HG03280 (cell line): ENCODE data around the gene SLC5A2.
"Not testable (repeated sequence)": the region's sequence is repeated elsewhere in the genome, so short reads cannot be mapped to it uniquely, and the experiment has no call there.

Experiments used
- ATAC-seq: cut with Tn5 transposase; IDR thresholded peaks from one replicate; pipeline ENCODE4 v1.9.1; 2021; ENCODE audit warnings: mild to moderate bottlenecking, moderate library complexity; ENCODE audit not compliant: unreplicated experiment

The SLC5A2 gene

DNA sequence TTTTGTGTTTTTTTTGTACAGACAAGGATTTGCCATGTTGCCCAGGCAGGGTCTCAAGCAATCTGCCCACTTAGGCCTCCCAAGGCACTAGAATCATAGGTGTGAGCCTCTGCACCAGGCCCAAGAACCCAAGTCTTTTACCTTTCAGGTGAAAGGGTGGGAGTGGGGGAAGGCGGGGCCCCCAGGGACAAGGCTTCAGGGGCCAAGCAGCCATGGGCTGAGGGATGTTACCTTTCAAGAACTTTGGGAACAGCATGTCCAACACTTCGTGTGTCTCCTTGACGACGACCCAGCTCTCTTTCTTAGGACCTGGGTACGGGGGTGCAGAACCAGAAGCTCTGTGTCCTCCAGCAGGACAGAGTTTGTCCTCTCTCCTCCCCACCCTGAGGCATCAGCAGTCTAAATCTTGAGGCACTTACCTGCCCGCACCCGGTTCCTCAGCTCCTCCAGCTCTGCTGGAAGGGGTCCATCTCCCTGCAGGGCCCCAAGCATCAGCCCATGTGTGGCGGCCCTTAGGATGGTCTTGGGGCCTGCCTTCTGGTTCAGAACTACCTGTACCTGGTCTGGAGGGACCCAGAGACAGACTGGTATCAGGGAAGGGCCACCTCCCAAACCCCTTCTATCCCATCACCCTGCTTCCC, 9.0 kb downstream of the SLC5A2 start:
- ATAC-seq, result no peak

DNA sequence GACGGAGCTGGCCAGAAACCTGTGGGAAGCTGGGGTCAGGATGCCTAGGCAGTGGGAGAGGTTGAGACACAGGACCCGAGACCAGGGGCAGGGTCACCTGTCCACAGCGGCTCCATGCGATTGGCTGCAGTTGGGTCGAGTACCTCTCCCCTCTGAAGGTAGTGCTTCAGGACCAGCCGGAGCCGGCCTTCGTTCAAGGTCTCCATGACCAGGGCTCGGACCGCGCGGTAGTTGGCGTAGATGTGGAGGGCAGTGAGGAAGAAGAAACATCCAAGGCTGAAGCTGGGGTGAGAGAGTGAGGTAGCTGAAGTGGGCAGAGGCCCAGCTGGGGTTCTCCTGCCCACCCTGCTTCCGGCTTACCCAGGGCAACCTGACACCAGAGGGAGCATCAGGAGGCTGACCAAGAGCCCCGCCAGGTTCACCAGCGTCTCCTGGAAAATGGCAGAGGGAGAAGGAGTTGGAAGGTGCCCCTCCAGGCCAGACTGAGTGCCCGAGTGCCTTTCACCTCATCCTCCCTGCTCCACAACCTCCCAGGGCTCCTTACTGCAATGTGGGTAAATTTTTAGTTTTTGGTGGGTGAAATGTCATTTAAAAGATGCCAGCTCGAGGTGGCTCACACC, 10.7 kb downstream of the SLC5A2 start:
- no peak for ATAC-seq

DNA sequence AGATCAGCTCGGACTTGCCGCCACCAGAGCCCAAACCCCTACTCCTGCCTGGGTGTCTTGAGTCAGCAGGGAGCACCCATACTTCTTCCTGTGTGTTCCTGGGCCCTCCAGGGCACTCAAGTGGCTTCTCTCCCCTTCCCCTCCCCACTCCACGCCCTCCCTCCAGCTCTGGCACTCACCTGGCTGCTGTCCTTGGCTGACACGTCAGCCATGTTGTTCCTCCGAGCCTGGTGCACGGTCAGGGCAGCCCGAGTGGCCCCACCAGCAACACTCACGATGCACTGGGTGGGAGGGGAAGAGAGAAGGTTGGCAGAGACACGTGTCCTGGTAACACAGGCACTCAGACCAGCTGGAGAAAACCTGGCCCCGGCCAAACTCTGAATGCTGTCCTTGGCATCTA, 13.7 kb downstream of the SLC5A2 start:
- no peak for ATAC-seq

DNA sequence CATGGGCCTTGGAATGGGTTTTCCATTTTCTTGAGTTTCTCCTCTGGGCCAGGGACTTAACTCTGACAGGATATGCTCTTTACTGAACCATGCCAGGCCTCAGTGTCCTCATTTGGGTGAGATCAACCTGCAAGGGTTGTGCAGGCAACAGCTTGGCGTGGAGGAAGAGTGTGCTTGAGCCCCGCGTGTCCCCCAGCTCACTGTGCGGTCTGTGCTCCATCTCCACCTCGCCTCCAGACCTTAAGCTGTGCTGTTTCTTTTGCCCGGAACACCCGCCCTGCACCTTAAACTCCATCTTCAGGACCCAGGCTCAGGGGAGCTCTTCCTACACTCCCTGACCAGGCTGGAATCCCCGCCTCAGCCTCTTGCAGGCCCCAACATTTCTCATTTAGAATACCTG, 15.6 kb downstream of the SLC5A2 start:
- no peak for ATAC-seq

DNA sequence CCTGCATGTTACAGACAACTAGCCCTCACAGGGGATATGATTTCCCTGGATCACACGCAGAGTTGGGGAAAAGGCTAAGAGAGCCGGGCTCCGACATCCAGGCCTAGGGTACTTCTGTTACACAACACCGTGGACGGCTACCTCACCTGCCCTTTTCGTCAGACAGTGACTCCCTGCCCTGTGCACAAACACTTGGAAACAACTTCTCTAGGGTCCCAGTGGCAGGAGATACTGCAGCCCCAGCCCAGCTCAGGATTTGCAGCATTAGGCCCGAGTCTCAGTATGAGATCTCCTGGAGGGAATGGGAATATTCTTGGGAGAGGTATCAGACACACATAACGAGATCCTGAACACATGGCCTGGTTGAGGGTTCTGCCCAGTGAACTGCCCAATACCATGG, 17.0 kb downstream of the SLC5A2 start:
- ATAC-seq, result no peak

DNA sequence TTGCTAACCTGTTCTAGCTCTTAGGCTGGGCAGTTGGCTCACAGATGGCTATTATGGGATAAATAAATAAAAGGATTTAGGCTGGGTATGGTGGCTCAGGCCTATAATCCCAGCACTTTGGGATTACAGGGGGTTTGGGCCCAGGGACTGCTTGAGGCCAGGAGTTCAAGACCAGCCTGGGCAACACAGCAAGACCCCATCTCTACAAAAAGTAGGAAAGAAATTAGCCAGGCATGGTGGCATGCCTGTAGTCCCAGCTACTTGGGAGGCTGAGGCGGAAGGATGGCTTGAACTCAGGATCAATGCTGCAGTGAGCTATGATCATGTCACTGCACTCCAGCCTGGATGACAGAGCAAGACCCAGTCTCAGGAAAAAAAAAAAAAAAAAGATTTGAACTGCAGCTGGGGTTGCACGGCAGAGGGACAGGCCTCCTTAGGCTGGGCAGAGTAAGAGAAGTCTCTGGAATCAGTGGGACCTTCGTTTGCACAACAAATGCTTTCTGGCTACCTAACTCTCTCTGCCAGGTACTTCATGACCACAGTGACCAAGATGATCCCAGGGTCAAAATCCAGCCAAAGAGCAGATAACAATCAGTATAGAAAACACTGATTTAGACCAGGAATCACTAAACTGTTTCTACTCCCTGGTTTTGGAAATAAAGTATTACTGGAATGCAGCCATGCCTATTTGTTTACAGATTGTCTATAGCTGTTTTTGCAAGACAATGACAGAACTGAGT, 18.5 kb downstream of the SLC5A2 start:
- ATAC-seq, result no peak

DNA sequence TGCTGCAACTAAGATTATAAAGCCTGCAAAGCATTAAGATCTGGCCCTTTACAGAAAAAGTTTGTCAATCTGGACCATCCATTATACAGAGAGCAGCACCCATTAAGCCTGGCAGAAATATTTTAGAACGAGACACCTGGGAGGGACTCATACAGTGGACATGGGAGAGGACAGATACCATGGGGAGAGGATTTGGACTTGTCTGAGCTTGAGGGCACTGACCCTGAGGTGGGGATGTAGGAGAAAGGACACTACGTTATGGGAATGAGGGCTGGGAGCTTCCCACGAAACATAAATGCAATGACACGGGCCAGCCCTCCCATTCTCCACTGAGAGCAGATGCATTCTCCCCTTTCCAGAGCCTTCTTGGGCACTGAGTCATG, 19.0 kb downstream of the SLC5A2 start:
- ATAC-seq, result no peak

DNA sequence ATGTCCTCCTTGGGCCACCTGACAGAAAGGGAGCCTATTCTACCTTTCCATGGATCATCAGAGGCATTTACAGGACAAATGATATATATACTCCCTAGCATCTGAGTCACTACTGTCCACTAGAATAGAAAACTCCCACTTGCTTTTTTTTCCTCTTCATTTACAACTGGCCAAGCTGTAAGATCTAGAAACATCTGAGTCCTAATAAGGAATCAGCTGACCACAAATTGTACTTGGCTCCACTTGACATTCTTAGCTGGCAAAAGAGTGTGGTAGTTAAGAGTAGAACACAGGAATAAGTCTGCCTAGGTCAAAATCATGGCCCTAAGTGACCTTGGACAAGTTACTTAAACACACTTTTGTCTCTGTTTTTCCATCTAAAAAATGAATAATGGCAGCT, 20.1 kb downstream of the SLC5A2 start:
- no peak for ATAC-seq

DNA sequence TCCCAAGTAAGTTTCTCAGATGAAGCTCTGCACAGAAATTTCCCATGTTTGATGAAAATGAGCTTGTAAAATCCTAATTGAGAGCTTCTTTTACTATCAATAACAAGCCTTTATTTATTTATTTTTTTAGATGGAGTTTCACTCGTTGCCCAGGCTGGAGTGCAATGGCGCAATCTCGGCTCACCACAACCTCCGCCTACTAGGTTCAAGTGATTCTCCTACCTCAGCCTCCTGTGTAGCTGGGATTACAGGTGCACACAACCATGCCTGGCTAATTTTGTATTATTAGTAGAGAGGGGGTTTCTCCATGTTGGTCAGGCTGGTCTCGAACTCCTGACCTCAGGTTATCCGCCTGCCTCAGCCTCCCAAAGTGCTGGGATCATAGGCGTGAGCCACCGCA, 20.6 kb downstream of the SLC5A2 start:
- ATAC-seq, result not testable (repeated sequence)

DNA sequence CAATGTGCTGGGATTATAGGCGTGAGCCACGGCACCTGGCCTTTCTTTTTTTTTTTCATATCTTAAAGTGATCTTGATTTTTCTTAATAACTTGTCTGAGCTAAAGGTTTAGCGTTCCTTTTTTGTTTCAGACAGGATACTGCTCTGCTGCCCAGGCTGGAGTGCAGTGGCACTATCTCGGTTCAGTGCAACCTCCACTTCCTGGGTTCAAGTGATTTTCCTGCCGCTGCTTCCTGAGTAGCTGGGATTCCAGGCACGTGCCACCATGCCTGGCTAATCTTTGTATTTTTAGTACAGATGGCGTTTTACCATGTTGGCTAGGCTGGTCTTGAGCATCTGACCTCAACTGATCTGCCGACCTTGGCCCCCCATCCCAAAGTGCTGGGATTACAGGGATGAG, 21.2 kb downstream of the SLC5A2 start:
- no peak for ATAC-seq

DNA sequence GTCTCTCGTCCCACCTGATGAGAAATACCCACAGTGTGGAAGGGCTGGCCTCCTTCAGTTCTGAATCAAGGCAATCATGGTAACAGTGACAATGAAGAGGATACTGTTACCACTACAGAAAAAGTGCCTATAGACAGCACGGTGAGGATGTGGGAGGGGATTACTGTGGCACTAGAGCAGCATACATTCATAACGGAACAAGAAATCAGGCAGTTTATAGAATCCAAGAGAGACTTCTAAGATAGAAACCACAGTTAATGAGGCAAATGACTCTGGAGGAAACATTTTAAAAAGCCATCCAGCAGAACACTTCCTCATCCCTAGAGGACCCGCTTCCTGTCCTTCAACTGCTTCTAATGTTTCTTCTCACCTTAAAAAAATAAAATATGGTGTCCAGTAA, 22.6 kb downstream of the SLC5A2 start:
- peak; percentile 29 for ATAC-seq

DNA sequence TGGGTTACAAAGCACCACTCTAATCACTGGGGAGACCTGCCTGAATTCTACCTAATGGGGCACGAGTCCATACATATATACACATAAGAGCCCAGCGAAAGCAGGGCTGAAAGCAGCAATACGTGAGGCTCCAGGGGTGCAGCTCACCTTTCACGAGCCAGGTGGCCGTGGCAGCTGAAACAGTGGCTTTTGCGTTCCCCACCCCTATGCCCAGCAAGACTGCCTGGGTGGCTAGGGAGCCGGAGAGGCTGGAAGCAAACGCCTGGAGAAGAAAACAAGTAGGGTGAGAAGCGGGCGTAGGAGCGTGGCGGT, 24.6 kb downstream of the SLC5A2 start:
- peak; percentile 13 for ATAC-seq

DNA sequence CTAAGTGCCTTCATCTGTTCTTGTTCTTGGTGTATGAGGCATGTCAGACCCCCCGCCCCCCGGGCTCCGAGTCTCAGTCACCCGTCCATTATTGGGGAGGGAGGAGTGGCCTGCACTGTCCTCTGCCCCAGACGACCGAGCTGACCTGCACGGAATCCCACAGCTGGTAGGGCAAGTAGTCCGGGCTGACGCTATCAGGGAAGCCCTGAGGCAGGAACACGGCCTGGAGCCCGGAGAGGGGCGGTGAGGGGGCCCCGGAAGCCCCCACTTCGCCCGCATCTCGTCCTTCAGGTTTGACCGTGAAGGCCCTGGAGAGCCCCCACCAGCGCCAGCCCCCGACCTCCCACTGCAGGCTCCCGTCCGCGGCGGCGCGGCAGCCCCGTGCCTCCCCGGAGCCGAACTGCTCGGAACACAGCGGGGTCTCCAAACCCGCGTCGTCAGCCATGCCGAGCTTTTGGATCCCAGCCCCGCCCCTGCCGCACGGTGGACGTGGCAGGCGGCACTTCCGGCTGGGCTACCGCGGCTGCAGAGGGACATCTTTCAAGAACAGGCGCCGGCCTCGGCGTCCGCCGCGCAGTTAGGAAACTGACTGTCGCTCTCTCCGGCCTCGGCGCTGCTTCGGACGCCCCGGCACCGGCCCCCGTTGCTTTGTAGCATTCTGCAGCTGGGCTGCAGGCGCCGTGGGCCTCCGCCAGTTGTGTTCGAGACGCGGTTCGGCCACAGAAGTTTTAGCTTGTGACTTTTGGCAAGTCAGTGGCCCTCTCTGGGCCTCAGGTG, 25.2 kb downstream of the SLC5A2 start, which contains the start of gene RUSF1:
RUSF1 (minus strand) TSS at position 463 of the 777 bp plus-strand sequence; CDS start at position 445, 18 bp downstream.
- ATAC-seq, result peak; percentile 90

DNA sequence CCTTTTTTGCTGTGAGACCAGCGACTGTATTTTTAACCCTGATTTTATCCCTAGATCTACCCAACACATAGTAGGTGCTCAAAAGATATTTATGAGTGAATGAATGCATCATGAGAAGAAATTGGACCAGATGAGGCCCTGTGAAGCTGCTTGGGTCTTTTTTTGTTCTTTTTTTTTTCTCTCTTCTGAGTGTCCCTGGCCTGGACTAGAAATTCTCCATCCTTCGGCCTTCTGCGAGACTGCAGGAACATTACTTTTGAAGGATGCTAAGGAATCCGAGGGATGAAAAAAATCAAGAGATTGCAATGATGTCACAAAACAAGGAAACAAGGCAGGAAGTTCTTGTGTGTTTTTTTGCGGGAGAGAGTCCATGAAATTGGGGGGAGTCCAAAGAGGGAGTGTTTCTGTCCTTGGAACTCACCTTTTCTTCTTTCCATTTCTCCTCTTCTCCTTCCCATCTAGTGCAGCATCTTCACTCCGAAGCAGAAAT, 25.8 kb downstream of the SLC5A2 start:
- no peak for ATAC-seq

DNA sequence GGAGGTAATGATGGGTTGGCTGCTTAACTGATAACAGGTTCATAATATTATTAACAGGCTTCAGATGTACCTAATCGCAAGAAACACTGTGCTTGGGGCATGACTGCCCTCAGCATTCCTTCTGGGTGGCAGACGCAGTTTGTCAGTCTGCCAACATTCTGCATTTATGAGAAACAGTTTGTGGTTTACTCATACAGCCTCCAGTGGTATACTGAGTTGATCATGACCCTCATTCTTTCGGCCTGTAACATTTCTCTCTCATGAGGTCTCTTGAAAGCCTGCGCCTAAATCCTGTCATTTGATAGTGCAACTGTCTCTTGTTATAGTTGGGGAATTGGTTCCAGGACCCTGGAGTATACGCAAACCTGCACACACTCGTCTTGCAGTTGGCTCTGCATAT, 30.2 kb downstream of the SLC5A2 start:
- ATAC-seq, result no peak

DNA sequence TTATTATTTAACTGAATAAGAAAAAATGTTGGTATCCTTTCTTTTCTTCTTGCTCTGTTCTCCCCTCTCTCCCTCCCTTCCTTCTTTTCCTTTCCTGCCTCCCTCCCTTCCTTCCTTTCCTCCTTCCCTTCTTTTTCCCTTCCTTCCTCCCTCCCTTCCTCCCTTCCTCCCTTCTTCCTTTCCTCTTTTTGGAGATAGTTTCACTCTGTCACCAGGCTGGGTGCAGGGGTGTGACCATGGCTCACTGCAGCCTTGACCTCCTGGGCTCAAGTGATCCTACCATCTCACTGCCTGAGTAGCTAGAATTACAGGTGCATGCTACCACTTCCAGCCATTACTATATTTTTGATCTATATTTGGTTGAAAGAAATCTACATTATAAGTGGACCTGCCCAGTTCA, 31.0 kb downstream of the SLC5A2 start:
- no peak for ATAC-seq

DNA sequence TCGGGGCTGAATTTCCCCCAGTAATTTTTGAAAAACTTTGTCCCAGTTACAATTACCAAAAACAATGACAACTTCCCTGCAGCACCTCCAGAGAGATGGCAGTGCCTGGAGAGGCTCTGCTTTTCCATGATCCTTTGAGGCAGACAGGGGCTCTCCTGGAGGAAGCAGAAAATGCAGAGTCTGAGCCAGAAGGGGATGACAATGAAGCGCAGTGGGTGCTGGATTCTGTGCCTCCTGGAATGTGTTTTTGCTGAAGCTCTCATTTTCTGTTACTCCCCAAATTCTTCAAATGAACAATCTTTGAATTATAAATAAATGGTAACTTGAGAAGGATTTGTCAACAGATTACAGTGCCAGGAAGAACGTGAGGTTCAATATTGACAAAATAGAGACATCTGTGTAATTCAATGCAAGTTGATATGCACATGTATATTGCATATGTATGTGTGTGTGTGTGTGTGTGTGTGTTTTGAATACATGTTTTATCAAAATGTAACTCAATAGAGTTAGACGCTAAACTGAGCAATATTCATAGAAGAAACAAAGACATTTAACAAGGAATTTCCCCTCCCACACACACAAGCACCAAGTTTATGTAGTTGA, 35.0 kb downstream of the SLC5A2 start:
- ATAC-seq, result no peak

DNA sequence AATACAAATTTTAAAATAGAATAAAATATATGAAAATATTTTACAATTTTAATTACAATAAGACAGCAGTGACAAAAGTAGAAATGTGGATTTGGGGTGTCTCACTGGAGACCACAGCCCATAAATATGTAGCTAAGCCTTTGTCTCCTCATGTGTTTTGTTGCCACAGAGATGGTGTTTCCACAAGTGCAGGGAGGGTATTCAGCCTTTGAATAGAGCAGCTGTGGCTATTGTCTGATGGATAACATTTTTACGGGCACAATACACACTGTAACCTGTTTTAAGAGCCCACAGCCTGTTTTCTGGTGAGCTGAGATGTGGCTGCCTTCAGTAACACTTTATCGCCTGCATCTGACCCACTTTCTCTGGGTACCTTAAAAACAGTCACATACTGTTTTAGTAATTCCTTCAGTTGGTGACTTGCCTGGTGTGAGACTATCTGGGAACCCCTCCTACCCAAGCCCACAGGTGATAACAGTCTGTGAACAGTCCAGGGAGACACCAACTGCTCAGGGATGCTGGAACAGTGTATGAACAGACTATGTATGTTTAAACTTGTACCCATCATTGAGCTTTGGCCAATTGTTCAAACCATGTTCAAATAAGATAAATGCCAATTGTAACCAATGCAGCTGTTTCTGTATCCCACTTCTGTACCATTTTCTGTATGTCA, 37.0 kb downstream of the SLC5A2 start:
- ATAC-seq, result no peak

DNA sequence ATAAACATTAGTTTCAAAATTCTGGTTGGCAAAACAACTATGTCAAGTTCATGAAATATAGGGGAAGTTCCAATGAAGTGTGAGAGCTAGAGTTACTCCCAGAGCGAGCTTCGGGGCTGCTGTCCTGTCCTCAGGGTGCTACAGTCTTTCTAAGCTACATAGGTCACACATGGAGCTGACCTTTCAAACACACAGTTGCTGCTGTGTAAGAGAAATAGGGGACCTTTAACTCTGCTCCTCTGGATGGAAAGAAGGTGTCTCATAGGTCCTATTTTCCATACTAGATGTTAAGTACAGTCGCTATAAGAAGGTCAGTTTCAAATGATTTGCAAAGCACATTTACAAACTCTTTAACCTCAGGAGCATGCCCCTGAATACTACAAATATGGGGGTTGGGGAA, 38.4 kb downstream of the SLC5A2 start:
- no peak for ATAC-seq

DNA sequence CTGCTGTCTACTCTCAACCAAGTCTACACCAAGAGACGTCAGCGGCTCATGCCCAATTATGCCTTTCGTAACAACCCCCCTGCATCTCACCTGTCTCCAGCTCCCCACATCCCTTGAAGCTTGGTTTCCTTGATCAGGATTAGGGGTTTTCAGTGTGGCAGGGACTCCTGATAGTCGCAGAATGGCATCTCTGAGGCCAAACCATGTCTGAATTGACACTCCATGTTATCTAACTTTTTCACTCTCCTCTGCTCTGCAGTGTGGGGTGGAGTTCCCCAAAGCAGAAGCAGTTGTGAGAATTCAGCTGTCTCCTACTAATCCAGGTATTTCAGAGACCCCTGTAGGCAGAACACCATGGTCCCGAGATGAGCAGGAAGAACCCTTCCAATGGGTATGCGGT, 39.1 kb downstream of the SLC5A2 start:
- ATAC-seq, result no peak

DNA sequence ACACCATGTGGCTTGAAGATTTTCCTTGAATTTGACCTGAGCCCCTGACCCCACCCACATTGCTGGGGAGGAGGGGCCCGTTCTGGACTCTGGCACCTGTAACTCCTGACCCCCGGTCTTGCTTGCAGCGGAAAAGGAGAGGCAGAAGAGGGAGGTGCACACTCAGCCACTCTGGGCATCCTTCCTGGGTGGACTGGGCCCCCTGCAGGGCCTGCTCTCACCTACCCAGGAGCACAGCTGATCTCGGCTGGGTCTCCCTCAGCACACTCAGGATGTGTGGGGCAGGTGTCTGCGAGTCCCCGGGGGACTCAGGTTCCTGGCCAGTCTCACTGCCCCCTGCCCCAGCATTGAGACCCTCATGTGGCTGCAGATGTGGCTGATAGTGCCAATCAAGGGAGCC, 40.8 kb downstream of the SLC5A2 start:
- not testable (repeated sequence) for ATAC-seq
